Testis (tissue), 3 donors: ENCODE data around the gene ITGAD. TPM values are rescaled to one million over a fixed set of nuclear protein-coding genes. Genes with fewer than 3 reads are reported as not detected.

Experiments
- DNase-seq: peaks from one replicate; pipeline ENCODE4 v3.0.0-alpha.2; 2019
- H3K27ac ChIP-seq, 2 donors: fragments of 200-600 bp; sonication (generic); one replicate each; pipeline ENCODE4 v1.5.1; 2019
- H3K27me3 ChIP-seq: fragments of 200-600 bp; sonication (generic); one replicate; pipeline ENCODE4 v1.5.1; 2019
- H3K36me3 ChIP-seq: fragments of 200-600 bp; sonication (generic); one replicate; pipeline ENCODE4 v1.5.1; 2017; ENCODE audit warnings: low read depth; ENCODE audit errors: missing control alignments
- H3K4me1 ChIP-seq: fragments of 200-600 bp; sonication (generic); one replicate; pipeline ENCODE4 v1.5.1; 2019
- H3K4me3 ChIP-seq, 2 donors: fragments of 200-600 bp; sonication (generic); one replicate each; pipeline ENCODE4 v1.5.1; 2017 to 2019
- H3K9me3 ChIP-seq: fragments of 200-600 bp; sonication (generic); one replicate; pipeline ENCODE4 v1.5.1; 2017
- CTCF ChIP-seq, 3 experiments: fragments of 450-650 bp in 2 of 3; fragments of 200-600 bp in 1 of 3; sonication (generic) in 1 of 3; IDR thresholded peaks; one replicate each; pipeline ENCODE4 v1.5.1; 2016 to 2019; ENCODE audit warnings: antibody characterized with exemption in 3 of 3, mild to moderate bottlenecking in 2 of 3, moderate library complexity in 1 of 3
- POLR2A ChIP-seq: fragments of 450-650 bp; IDR thresholded peaks from one replicate; pipeline ENCODE4 v1.6.1; 2017; ENCODE audit warnings: antibody characterized with exemption, mild to moderate bottlenecking, moderate library complexity
- WGBS, 2 donors: methylation state at CpG; one replicate each; pipeline ENCODE4 v1.1.5; 2018; 5-methylcytosine and 5-hydroxymethylcytosine counted together
- intact Hi-C: fragments of 100-400 bp; cut with DNase I; formaldehyde crosslinking; loops from one replicate; pipeline ENCODE4 v1.15.1; 2023; ENCODE audit warnings: low total_unique reads
- polyA plus RNA-seq: library from polyadenylated mRNA; stranded (reverse); fragments of 350-450 nt; fragmentation: Illumina TruSeq; extraction: RNeasy Lipid Tissue Mini Kit (QIAGEN cat#74804); gene quantifications from one replicate; pipeline ENCODE4 v1.2.3, GENCODE V29; 2014; ENCODE audit warnings: low read depth, low replicate concordance; ENCODE audit not compliant: insufficient read depth
- total RNA-seq, 2 donors: library from RNA; depleted of rRNA; stranded (reverse); fragments of >200 nt; gene quantifications; one replicate each; pipeline ENCODE4 v1.2.3, GENCODE V29; 2016

ITGAD gene
- total and polyA plus RNA-seq, 3 donors from 2014 or later: 0.19 TPM; not detected in 2

GRCh38 chr16:31460582-31461002, 67.5 kb downstream of the ITGAD start:
- WGBS, 2 donors: 24 to 33% methylated on average over 8 of the region's 8 CpGs
- peak overlapping the region in 1 of 2 donors; percentile 76 for H3K4me3 ChIP-seq
- no peaks in the 10 kb centered on the region for H3K27me3 ChIP-seq
- intact Hi-C loops: no loop called here
- DNase-seq: no peak
- no peaks in the 10 kb centered on the region for H3K36me3 ChIP-seq
- H3K27ac ChIP-seq: peak overlapping the region in 1 of 2 donors; percentile 100
- TF ChIP-seq CTCF (IDR thresholded peaks at IDR 0.05) (peak; percentile 29 to 59 (median 48)), POLR2A (no peak)
- no peaks in the 10 kb centered on the region for H3K9me3 ChIP-seq
- peaks cover 31% of the 10 kb centered on the region for H3K4me1 ChIP-seq

- H3K36me3 ChIP-seq: no peaks in the 10 kb centered on the region
- H3K27me3 ChIP-seq: no peaks in the 10 kb centered on the region
- TF ChIP-seq CTCF (IDR thresholded peaks at IDR 0.05): no peak
- no peak for TF ChIP-seq POLR2A
- H3K27ac ChIP-seq: no peak overlapping the region
- DNase-seq: no peak
- peaks cover 26% of the 10 kb centered on the region for H3K4me1 ChIP-seq
- H3K9me3 ChIP-seq: no peaks in the 10 kb centered on the region
- intact Hi-C loops: no loop called here
- WGBS, 2 donors: 87 to 91% methylated on average over 7 to 10 of the region's 10 CpGs
- no peak overlapping the region for H3K4me3 ChIP-seq
Measured at GRCh38 chr16:31461201-31461920, 68.2 kb downstream of the ITGAD start.

- intact Hi-C loops: no loop called here
- Histone ChIP-seq H3K36me3 (no peaks in the 10 kb centered on the region), H3K27ac (no peak overlapping the region), H3K4me1 (peaks cover 19% of the 10 kb centered on the region), H3K27me3 (no peaks in the 10 kb centered on the region), H3K9me3 (no peaks in the 10 kb centered on the region), H3K4me3 (no peak overlapping the region)
- WGBS, 2 donors: 87 to 94% methylated on average over 22 to 31 of the region's 35 CpGs
- no peak for TF ChIP-seq POLR2A
- TF ChIP-seq CTCF (IDR thresholded peaks at IDR 0.05): no peak
- no peak for DNase-seq
Measured at GRCh38 chr16:31461921-31462804, 69.0 kb downstream of the ITGAD start.

GRCh38 chr16:31464348-31464769, 71.2 kb downstream of the ITGAD start:
- Histone ChIP-seq H3K4me1 (peaks cover 7% of the 10 kb centered on the region), H3K27me3 (no peaks in the 10 kb centered on the region), H3K27ac (no peak overlapping the region), H3K4me3 (no peak overlapping the region), H3K36me3 (no peaks in the 10 kb centered on the region), H3K9me3 (no peaks in the 10 kb centered on the region)
- 89 to 96% methylated on average over 12 to 36 of the region's 36 CpGs for WGBS, 2 donors
- intact Hi-C loops: no loop called here
- no peak for DNase-seq
- TF ChIP-seq CTCF (IDR thresholded peaks at IDR 0.05): no peak
- TF ChIP-seq POLR2A: no peak
